GM04504 (cell line): Measurements from ENCODE around the gene RNF144B.
"Not testable (repeated sequence)": the region's sequence is repeated elsewhere in the genome, so short reads cannot be mapped to it uniquely, and the experiment has no call there.

ENCODE experiments used
- DNase-seq: peaks from one replicate; pipeline ENCODE4 v3.0.0-alpha.2; 2012; ENCODE audit warnings: low read depth

RNF144B gene

DNA sequence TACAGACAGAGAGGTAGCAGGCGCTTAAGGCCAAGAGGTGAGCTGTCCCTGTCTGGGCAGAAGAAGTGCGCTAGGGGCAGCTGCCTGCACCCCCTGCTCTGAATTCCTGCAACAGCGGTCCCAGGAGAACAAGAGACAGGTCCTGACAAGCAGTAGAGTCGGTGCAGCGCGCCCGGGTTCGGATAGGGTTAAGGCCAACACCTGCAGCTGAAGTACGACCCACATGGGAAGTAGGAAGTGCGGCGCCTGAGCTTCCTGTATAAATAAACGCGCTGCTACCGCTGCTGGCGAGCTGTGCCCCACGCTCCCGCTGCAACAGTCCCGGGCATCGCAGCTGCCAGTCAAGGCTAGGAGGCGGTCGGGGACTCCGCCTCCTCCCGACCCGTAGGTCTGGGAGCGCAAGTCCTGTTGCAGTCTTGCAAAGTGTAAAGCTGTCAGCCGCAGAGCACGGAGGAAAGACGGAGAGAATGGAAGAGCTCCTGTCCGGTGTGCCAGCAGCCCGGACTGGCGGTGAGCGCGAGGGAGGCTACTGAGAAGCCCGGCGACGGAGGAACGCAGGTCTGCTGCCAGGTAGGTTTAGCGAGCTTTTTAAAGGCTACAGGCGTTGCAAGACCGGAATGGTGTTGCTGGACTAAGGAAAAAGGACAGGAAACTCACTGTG, at the start of gene RNF144B:
TSS of gene RNF144B (plus strand) at position 290 of the 661 bp plus-strand sequence. CDS start 12,185 bp downstream, outside the sequence.
- DNase-seq = no peak

DNA sequence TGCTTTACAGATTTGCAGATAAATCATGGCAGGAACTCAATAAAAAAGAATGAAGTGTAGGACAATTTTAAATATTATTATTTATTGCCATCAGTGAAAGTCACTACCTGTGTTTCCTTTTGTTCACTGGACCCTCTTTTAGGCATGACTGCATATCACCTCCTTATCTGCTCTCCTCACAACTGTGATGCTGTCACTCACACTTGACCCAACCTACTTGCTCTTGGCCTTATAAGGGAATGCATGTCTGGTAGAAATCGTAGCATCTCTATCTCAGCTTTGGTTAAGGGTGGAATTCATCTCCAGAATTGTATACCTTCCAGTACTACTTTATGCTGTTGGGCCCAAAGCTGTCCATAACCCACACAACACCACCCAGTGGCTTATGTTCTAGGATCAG, 47.6 kb upstream of the RNF144B start:
- no peak for DNase-seq

DNA sequence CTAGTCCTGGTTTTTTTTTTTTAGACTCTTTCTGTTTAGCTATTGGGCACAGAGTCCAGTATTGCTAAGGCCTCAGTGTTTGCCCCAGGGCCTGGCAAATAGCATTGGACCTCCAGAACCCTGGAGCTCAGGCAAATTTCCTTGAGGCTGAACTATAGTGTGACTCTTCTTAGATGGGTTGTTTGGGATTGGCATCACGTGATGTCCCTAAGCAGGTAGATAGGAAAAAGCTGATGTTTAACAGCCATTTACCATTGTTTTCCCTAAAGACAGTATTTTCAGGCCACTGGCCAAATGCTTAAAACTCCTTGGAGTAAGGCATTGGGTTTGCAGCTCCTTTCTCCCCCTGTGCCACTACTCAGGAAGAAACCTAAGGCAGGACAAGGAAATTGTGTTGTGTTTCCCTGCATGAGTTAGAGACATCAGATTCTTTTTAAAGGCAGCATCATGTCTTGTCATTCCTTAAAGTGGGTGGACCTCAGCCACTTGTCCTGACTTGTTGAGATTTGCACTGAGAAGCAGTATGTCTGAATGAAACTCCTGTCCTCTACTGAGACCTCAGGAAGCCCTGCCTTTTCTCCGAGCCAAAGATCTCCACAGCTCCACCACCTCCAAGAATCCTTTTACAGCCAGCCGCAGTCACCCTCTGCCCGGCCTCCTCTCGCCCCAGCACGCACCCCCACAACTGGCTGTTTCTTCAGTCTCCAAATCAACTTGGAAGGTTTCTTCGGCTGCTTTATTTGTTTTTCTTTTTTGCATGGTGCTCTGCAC, 46.2 kb upstream of the RNF144B start:
- DNase-seq = no peak

DNA sequence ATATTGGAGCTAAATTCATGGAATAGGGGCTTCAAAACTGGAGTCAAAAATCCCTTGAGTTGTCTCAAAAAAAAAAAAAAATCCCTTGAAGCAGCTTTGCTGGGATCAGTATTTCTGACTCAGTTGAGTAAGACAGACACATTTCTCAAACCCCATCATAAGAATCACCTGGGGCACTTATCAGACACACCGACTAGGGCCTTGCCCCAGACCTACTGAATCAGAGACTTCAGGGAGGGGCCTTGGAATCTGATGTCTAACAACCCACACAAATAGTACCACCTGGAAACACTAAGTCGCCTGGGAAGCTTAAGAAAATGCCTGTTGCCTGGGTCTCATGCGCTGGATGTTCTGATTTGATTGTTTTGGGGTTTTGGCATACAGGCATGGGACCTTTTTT, 44.9 kb upstream of the RNF144B start:
- no peak for DNase-seq

DNA sequence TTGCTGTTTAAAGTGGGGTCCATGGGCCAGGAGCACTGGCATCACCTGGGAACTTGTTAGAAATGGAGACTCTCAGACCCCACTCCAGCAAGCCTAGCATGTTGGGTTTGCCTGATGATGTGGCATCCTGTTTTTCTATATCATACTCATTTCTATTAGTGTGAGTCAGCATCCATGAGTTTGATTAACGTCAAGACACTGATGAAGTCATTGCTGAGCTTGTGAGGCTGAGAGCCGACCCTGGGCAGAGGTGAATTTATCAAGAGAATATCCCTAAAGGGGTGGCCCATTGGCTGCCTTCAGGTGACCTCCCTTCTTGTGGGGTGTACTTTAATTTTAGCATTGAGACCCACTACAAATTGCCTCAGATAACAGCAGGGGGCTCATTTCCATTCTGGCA, 43.4 kb upstream of the RNF144B start:
- DNase-seq = no peak

DNA sequence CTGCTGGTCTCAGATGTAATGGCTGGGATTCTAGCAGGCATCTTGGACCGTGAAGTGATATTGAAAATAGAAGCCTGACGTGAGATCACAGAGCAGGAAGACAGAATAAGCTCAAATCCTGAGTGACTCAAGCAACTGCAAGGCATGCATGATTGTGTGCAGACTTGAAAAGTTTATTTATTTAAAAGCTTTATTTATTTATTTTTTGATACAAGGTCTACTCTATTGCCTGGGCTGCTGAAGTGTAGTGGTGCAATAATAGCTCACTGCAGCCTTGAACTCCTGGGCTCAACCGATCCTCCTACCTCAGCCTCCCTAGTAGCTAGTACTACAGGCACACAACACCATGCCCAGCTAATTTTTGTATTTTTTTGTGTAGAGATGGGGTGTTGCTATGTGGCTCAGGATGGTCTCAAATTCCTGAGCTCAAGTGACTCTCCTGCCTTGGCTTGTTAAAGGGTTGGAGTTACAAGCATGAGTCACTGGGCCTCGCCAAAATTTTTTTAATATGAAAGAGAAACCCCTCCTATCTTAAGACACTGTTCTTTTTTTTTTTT, 40.1 kb upstream of the RNF144B start:
- no peak for DNase-seq

DNA sequence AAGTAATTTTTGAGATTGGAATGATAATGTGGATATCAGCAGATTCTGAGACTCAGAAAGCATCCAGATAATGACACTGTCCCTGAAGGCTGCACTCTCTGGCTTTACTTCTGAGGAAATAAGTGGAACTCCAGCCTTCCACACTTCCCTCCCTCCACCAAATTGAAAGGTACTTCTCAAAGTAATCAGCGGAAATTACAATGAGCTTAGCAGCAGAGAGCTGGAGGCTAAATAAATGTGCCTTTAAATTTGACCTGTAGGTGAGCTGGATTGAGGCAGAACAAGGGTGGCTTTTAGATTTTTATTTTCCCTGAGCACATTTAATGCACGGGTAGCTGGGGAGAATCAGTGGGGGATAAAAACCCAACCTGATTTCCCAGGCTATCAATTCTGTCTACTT, 39.3 kb upstream of the RNF144B start:
- DNase-seq = no peak

DNA sequence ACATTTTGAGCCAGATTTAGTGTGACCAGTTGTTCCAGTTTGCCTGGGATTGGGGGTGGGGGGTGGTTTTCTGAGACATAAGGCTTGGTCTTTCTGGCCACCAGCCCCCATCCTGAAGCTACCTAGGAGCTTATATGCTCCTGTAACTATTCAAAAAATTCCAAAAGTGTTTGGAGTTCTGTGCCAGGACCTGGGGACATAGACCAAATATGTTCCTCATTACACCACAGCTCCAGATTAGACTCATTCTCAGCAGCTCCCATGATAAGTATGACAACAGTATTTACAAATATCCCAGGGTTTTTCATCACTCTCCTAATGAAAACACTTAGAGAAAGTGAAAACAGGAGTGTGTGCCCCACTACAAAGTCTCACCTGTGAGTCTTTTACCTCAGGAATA, 37.8 kb upstream of the RNF144B start:
- DNase-seq = no peak

DNA sequence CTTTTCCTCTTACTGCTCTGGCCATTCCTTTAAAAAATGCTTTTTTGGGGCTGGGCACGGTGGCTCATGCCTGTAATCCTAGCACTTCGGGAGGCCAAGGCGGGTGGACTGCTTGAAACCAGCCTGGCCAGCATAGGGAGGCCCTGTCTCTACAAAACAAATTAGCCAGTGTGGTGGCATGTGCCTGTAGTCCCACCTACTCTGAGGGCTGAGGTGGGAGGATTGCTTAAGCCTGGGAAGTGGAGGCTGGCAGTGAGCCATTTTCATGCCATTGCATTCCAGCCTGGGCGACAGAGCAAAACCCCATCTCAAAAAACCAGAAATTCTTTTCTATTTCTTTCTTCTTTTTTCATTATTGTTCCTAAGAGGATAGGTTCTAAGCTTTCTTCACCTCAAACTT, 36.9 kb upstream of the RNF144B start:
- DNase-seq = no peak

DNA sequence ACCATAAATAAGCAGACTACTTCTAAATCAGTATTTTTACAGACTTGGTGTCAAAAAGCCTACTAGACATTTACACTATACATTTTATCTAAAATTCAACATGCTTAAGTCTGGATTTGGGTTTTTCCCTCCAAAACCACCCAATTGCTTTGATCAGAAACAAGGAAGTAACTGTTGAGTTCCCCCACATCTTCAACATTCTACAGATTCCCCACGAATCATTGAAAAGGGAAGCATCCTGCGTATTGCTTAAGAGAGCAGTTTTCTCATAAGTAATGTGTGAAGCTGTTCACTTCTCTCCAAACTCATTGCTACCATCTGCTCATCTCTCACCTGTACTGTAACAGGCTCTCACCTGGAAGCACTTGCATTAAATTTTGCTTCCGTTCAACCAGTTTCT, 36.4 kb upstream of the RNF144B start:
- no peak for DNase-seq

DNA sequence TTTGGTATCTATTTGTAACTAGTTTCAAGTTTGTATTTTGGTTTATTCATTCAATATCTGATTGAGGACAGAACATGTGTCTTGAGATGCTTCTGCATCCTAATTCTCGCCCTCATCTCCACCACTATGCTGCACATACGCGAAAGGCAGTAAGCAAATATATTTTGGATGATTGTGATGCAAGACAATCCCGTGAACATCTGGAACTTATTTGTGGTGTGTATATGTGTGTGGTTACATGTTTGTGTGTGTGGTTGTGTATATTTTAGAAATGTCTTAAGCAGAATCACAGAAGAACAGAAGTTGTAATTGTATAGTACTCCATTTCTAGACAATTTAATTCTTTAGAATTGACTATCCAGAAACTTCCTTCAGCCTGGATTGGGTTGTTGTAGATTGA, 35.1 kb upstream of the RNF144B start:
- no peak for DNase-seq

DNA sequence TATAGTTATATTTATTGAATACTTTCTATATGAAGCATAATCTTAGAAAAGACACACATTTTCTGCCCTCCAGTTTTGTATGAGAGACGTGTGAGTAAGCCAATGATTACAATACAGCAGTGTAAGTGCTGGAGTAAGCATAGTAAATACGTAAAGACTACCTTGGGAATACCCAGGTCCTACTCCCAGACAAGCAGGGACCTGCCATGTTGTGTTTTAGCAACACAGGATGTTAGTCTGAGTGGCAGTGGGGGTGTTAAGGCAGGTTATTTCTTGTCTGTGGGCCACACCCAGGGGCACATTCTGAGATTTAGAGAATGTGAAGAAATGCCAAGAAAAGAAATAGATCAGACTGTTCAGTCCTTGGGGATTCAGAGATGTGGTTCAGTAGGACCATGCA, 34.3 kb upstream of the RNF144B start:
- DNase-seq = no peak

DNA sequence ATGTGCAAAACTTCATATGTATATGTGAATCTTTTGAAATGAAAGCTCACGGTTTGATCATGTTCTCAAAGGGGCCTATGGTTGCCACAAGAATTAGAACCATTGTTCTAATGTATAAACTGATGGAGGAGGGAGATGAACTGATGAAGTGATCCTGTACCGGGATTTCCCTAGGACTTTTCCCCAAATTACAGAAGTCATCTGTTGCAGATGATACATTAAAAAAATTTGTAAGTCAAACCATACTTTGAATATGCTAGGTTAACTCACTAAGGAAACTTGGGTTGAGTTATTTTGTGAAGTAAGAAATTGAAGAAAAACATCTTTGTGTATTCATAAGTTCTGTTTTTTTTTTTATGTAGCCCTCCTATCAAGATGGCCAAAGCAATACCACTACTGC, 33.9 kb upstream of the RNF144B start:
- no peak for DNase-seq

DNA sequence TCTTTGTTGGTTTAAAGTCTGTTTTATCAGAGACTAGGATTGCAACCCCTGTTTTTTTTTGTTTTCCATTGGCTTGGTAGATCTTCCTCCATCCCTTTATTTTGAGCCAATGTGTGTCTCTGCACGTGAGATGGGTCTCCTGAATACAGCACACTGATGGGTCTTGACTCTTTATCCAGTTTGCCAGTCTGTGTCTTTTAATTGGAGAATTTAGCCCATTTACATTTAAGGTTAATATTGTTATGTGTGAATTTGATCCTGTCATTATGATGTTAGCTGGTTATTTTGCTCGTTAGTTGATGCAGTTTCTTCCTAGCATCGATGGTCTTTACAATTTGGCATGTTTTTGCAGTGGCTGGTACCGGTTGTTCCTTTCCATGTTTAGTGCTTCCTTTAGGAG, 29.6 kb upstream of the RNF144B start:
- not testable (repeated sequence) for DNase-seq

DNA sequence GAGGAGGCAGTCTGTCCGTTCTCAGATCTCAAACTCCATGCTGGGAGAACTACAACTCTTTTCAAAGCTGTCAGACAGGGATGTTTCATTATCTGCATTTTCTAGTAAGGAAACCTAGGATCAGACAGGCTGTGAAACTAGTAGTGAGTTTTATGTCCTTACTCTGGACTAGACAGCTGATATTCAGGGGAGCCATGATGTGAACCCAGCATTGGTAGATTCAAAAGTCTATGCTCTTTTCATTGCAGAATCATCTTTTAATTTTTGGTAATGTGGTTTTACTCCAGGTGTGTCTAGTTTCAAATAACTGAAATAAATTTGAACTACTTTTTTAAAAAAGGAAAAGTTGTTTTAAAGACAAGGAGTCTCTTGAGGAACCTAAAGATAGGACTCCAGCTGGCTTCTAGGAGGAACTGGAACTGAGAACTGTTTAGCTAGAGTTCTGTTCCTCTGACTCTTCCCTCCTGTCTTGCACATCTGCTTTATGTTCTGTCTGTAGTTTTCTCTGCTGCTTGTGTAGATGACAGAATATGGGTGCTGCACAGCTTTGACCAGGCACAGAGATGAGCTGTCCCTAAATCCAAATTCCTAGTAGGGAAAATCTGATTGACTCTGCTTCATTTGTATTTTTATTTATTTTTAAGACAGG, 27.8 kb upstream of the RNF144B start:
- DNase-seq = no peak

DNA sequence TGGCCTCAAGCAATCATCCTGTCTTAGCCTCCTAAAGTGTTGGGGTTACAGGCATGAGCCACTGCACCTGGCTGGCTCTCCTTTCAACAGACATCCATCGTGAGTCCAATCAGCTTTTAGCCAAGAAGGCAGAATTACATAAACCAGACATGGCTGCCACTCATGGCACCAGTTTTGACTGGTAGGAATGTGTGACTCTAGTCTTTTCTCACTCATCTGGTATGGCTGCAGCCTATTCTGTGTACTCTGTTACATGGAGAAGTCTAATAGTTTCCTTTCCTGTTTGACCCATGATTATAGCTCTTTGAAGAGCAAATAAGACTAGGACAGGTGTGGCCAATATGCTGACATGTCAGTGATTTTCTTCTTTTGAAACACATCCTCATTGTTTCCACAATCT, 27.0 kb upstream of the RNF144B start:
- DNase-seq = no peak

DNA sequence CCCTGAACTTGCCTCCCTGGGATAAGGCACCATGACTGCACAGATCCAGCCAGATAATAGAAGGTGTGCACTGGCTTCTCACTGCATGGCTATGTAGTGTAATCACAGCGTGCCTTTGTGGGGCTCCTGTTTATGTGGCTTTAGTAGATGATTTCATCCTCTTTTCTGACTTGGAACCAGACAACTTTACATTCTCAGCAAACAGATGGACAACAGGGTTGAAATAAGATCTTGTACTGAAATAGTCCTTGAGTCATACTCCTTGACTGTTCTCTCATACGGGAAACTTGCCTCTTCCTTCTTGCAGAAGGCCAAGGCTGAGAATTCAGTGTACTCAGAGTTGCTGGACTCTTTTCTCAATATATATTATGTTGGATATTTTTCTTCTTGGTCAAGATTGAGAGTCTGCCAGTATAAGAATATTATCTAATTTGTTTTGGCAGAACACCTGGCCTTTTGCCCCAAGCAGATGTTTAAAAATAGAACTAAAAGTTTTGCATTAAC, 25.0 kb upstream of the RNF144B start:
- DNase-seq = peak; percentile 75

DNA sequence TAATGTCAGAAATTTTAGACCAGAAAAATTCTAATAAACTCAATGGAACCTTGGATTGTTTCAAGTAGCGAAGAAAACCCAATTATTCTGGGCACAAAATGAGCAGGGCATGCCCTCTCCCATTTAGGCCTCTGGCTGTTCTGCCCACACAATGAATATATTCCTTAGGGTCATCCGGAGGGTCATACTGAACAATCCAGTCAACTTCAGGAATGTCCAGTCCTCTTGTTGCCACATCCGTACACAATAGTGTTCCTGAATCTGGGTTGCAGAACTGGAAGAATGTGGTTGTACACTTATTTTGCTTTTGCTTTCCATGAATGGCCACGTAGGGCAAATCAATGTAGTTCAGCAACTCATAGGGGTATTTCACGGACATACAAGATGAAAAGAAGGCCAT, 23.4 kb upstream of the RNF144B start:
- DNase-seq = no peak

DNA sequence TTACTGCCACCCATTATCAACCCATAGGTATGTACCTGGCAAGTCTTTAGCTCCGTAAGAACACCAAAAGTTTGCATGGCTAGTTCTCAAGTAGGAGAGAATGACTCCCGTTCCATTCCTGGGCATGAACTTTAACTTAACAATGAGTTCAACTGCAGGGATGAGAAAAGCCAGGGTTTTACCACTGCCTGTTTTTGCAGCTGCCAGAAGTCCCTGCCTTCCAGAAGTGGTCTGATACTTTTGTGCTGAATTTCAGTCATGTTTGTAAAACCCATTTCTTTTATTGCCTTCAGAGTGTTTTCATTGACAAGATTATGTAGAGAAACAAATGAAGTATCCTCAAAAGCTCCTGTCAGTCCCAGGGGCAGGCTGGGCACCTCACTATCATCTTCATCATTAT, 22.6 kb upstream of the RNF144B start:
- not testable (repeated sequence) for DNase-seq

DNA sequence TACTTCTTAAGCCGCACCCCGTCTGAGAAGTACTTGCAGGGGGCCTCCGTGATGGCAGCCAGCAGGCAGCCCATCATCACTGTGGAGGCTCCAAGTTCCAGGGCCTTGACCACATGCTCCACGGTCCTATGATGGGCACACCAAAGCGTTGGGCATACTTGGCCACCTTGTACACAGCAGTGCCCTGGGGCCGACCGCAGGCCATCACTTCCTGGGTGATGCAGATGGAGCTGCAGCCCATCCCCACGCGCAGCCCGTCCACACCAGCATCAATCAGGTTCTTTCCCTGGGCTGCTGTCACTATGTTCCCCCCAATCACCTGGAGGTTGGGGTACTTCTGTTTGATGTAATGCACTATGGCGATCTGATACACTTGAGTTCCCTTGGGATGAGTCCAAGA, 19.8 kb upstream of the RNF144B start:
- no peak for DNase-seq

DNA sequence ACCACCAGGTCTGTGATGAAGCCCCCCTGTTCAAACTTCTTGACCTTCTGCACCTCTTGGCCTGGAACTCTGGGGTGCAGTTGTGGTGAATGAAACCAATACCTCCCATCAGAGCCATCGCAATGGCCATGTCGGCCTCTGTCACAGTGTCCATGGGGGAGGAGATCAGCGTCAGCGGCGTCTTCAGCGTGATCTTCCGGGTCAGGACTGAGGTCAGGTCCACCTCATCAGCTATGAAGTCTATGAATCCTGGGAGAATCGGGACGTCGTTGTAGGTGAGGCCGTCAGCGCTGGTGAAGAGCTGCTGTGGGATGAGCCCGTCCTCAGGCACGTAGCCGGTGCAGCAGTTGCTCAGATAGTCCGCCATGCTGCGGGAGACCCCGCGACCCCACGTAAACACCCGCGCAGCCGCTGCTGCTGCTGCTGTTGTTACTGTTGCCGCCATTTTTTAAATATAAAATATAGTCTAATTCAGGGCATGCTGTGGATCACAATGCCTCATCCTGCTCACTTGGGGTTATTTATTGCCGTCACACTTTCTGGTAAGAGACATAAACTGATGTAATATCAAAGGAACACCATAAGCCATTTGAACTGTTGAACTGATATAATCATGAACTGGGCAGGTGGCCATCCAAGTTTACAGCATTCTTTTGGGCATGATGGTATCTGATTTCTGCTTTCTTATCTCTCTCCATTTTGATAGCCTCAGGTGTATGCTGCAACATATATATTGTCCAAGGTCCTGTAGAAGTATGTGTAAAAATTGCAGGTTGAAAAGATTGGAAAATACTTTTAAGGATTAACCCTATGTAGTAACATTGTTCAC, 18.7 kb upstream of the RNF144B start:
- no peak for DNase-seq

DNA sequence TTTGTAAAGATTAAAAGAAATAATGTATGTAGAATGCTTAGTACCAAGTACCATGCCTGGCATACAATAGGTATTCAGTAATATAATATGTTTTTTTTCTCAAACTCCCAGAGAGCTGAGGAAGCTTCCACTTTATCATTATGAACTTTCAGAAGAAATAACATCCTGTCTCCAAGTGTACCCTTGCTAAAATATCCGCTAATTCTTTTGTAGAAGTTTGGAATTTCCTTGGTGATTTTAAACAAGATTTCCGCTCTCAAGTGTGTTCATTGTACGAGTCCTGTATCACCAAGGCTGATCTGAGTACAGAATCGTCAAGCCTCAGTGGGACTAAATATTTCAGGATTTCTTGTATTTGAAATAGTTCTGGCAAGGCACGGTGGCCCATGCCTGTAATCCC, 16.1 kb upstream of the RNF144B start:
- DNase-seq = no peak
